K562 (cell line): Measurements from ENCODE around the gene IL7R. TPM values are rescaled to one million over a fixed set of nuclear protein-coding genes. Genes with fewer than 3 reads are reported as not detected.

Experiments used
- ATAC-seq: fragments of 200-7000 bp; cut with Tn5 transposase; 3 replicates; pipeline ENCODE4 v1.9.1; 2020; ENCODE audit warnings: moderate library complexity
- BruUV-seq: library from RNA; stranded (reverse); fragments of 400-500 nt; replicated peaks from 2 replicates; lab custom pipeline; 2021; lab: Mats Ljungman, UMichigan
- CTCF ChIA-PET: fragments of 300-600 bp; formaldehyde crosslinking; extraction: SDS; loops from one replicate; lab custom pipeline; 2021; ENCODE audit warnings: low intra/inter-chr PET ratio; lab: Yijun Ruan, JAX
- POLR2A ChIA-PET: fragments of 300-600, 350-650 bp; sonication (Branson Sonifier 250); formaldehyde crosslinking; extraction: SDS; loops from one replicate; lab custom pipeline; 2021; ENCODE audit warnings: antibody characterized with exemption, inconsistent platforms; lab: Yijun Ruan, JAX
- DNase-seq, 4 experiments: peaks; one replicate each; pipeline versions ENCODE4 v3.0.0 to v3.0.0-alpha.2; 2011 to 2018; ENCODE audit warnings: low spot score in 3 of 4, mixed read lengths in 3 of 4; ENCODE audit errors: extremely low read depth in 1 of 4
- FAIRE-seq: peaks from 2 replicates; lab custom pipeline; 2011; peaks lifted over from hg19 to GRCh38; lab: Jason Lieb, UNC
- H2AFZ ChIP-seq: 2 replicates; pipeline ENCODE4 v1.6.0; 2011; ENCODE audit warnings: low read depth, low read length, control low read depth, inconsistent platforms
- H3K27ac ChIP-seq: fragments of 200-600 bp; 3 replicates; pipeline ENCODE4 v1.8.0; 2011; ENCODE audit warnings: low read depth, mild to moderate bottlenecking, control low read depth, inconsistent platforms, low read length, moderate library complexity, mixed read lengths; ENCODE audit errors: extremely low read depth
- H3K27me3 ChIP-seq, 2 experiments: fragments of 300-600 bp in 1 of 2; 2 replicates in 1 of 2; 3 replicates in 1 of 2; pipeline versions ENCODE4 v1.6.0 to v1.8.0; 2011; ENCODE audit warnings: inconsistent platforms in 2 of 2, low read length in 2 of 2, mild to moderate bottlenecking in 1 of 2, mixed read lengths in 1 of 2, moderate library complexity in 1 of 2; ENCODE audit not compliant: control insufficient read depth in 2 of 2, insufficient read depth in 2 of 2
- H3K36me3 ChIP-seq: fragments of 300-600 bp; 3 replicates; pipeline ENCODE4 v1.8.0; 2011; ENCODE audit warnings: mild to moderate bottlenecking, low read length, inconsistent platforms; ENCODE audit not compliant: control insufficient read depth, insufficient read depth
- H3K4me1 ChIP-seq, 2 experiments: fragments of 200-600 bp in 1 of 2; replicated peaks in 1 of 2; 2 replicates in 1 of 2; 3 replicates in 1 of 2; pipeline versions ENCODE4 v1.5.1 to v1.8.0; 2011; ENCODE audit warnings: inconsistent platforms in 2 of 2, low read length in 2 of 2, mild to moderate bottlenecking in 1 of 2, mixed read lengths in 1 of 2, moderate library complexity in 1 of 2; ENCODE audit not compliant: control insufficient read depth in 2 of 2, insufficient read depth in 2 of 2
- H3K4me2 ChIP-seq: 2 replicates; pipeline ENCODE4 v1.6.1; 2011; ENCODE audit warnings: low read length, control low read depth, inconsistent platforms, mixed read lengths; ENCODE audit not compliant: insufficient read depth
- H3K4me3 ChIP-seq: fragments of 200-600 bp; sonication (generic), shearing (Covaris generic); 2 replicates; pipeline ENCODE4 v1.5.1; 2016; ENCODE audit warnings: control low read depth, inconsistent platforms
- H3K79me2 ChIP-seq: fragments of 200-600 bp; 3 replicates; pipeline ENCODE4 v1.8.0; 2011; ENCODE audit warnings: low read length, inconsistent platforms; ENCODE audit not compliant: control insufficient read depth, insufficient read depth
- H3K9ac ChIP-seq, 2 experiments: 2 replicates each; pipeline versions ENCODE4 v1.6.0 to v1.6.1; 2011; ENCODE audit warnings: low read depth in 2 of 2, low read length in 2 of 2, control low read depth in 1 of 2, inconsistent platforms in 1 of 2, mild to moderate bottlenecking in 1 of 2, mixed read lengths in 1 of 2; ENCODE audit not compliant: insufficient read depth in 1 of 2
- H3K9me1 ChIP-seq: one replicate; pipeline ENCODE4 v1.6.0; 2011; ENCODE audit warnings: inconsistent platforms, mild to moderate bottlenecking, low read length, moderate library complexity; ENCODE audit not compliant: control insufficient read depth, insufficient read depth
- H3K9me3 ChIP-seq: replicated peaks from 2 replicates; pipeline ENCODE4 v1.5.1; 2011; ENCODE audit warnings: low read depth, low read length, inconsistent platforms; ENCODE audit not compliant: control insufficient read depth, insufficient read depth
- H4K20me1 ChIP-seq: replicated peaks from 2 replicates; pipeline ENCODE4 v1.6.1; 2011; ENCODE audit warnings: low read length, inconsistent platforms, mixed read lengths; ENCODE audit not compliant: control insufficient read depth, insufficient read depth
- WGBS: fragments of 100-300 bp; shearing (Covaris generic); methylation state at CpG from one replicate; pipeline ENCODE4 v1.1.6; 2016; ENCODE audit warnings: low coverage, mixed read lengths; ENCODE audit not compliant: insufficient coverage; ENCODE audit errors: missing lambda C conversion rate; 5-methylcytosine and 5-hydroxymethylcytosine counted together
- in situ Hi-C: fragments of 300-500 bp; cut with MboI; formaldehyde crosslinking; loops from 4 replicates; pipeline ENCODE4 v1.15.0; 2018; ENCODE audit warnings: inconsistent platforms, mixed read lengths
- intact Hi-C: fragments of 100-400 bp; cut with micrococcal nuclease; formaldehyde crosslinking; loops from 2 replicates; pipeline ENCODE4 v1.14.2; 2022
- polyA plus RNA-seq, 8 experiments: library from polyadenylated mRNA; depleted of rRNA in 4 of 8; stranded (reverse) in 5 of 8; unstranded in 3 of 8; fragments of >200 nt; fragmentation: Nextera tagmentation in 2 of 8; fragmentation: Illumina TruSeq in 1 of 8; extraction: Ambion mirVana in 2 of 8; extraction: Trizol in 1 of 8; gene quantifications; 2 replicates each; pipeline versions ENCODE4 v1.2.1 to v1.2.3, GENCODE V29; 2011 to 2014; ENCODE audit warnings: inconsistent platforms in 1 of 8, missing spikeins in 1 of 8
- total RNA-seq, 7 experiments: library from RNA; depleted of rRNA in 6 of 7; stranded (reverse); fragments of >200 nt in 6 of 7; fragmentation: Illumina TruSeq in 2 of 7; extraction: Trizol in 2 of 7; gene quantifications; 2 replicates each; pipeline versions ENCODE4 v1.2.1 to v1.2.3, GENCODE V29; 2011 to 2021; ENCODE audit warnings: low replicate concordance in 1 of 7
- TF ChIP-seq, protein P1 (sequence below): sonication (generic); formaldehyde crosslinking; IDR thresholded peaks from 2 replicates; pipeline ENCODE4 v1.8.1; 2023; ENCODE audit warnings: mild to moderate bottlenecking, missing genetic modification reagents
- TF ChIP-seq, protein P2 (sequence below), 2 experiments: fragments of 250-450 bp in 1 of 2; fragments of 450-650 bp in 1 of 2; sonication (Bioruptor Pico) in 1 of 2; IDR thresholded peaks; 2 replicates each; pipeline versions ENCODE4 v1.6.1 to v1.8.0; 2016 to 2021; ENCODE audit warnings: mild to moderate bottlenecking in 2 of 2, moderate library complexity in 2 of 2, missing compliant biosample characterization in 1 of 2, missing genetic modification characterization in 1 of 2

Gene IL7R
- total and polyA plus RNA-seq, 9 of the 15 experiments (the other 6 are each of a cell fraction or from before 2014, with no cell fraction given) = 0.04 to 0.98 (median 0.09) TPM; not detected in 3

DNA sequence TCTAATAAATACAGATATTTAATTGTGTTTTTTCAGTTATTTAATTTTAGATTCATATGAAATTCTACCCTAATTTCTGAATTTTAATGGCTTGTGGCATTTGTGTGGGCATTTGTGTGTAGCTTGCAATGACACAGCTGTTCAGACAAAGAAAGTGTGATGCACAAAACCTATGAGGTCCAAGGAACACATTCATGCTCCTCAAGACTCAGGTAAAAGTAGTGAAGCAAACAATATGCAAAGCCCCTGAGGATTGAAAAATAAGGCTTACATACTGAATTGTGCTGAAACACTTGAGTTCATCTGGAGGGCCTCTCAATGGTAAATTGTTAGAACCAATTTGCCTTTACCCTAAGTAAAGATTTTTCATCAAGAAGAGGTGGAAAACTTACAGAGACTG lies 28.1 kb downstream of the IL7R start:
- H3K27me3 ChIP-seq = no peaks in the 10 kb centered on the region
- no peaks in the 10 kb centered on the region for H3K9me3 ChIP-seq
- H3K4me2 ChIP-seq = no peak overlapping the region
- TF ChIP-seq, protein P1, sequence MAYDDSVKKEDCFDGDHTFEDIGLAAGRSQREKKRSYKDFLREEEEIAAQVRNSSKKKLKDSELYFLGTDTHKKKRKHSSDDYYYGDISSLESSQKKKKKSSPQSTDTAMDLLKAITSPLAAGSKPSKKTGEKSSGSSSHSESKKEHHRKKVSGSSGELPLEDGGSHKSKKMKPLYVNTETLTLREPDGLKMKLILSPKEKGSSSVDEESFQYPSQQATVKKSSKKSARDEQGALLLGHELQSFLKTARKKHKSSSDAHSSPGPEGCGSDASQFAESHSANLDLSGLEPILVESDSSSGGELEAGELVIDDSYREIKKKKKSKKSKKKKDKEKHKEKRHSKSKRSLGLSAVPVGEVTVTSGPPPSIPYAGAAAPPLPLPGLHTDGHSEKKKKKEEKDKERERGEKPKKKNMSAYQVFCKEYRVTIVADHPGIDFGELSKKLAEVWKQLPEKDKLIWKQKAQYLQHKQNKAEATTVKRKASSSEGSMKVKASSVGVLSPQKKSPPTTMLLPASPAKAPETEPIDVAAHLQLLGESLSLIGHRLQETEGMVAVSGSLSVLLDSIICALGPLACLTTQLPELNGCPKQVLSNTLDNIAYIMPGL (CRISPR knock-in tag) = no peak
- no peak for DNase-seq
- H3K36me3 ChIP-seq = no peaks in the 10 kb centered on the region
- no peaks in the 10 kb centered on the region for H3K4me1 ChIP-seq
- CTCF ChIA-PET = no interaction called here
- in situ Hi-C loops = no loop called here
- no peak overlapping the region for H3K9ac ChIP-seq
- FAIRE-seq = no peak
- H3K4me3 ChIP-seq = no peak overlapping the region
- no peaks in the 10 kb centered on the region for H3K79me2 ChIP-seq
- H4K20me1 ChIP-seq = no peaks in the 10 kb centered on the region
- no peak overlapping the region for H3K27ac ChIP-seq
- POLR2A ChIA-PET = no interaction called here
- BruUV-seq = no TSS peak
- no peaks in the 10 kb centered on the region for H3K9me1 ChIP-seq
- no peak overlapping the region for H2AFZ ChIP-seq
- ATAC-seq = no peak
- intact Hi-C loops = no loop called here

DNA sequence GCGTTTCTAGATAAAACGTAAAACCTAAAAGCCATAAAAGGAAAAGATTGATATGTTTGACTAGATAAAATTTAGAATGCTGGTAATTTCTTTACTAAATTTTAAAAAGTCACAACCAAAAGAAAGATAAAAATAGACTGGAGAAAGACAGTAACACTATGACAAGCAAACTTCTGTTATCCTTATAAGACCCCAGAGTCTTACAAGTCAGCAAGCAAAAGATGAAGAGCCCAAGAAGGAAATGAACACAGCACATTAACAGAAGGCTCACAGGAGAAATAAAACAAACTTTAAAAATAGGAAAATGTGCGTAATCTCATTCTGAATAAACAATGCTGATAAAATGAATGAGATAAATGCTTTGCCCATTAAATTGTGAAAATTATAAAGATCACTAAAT lies 29.7 kb downstream of the IL7R start:
- H4K20me1 ChIP-seq = no peaks in the 10 kb centered on the region
- intact Hi-C loops = no loop called here
- H3K4me2 ChIP-seq = no peak overlapping the region
- BruUV-seq = no TSS peak
- no peak overlapping the region for H3K4me3 ChIP-seq
- POLR2A ChIA-PET = no interaction called here
- H3K4me1 ChIP-seq = no peaks in the 10 kb centered on the region
- 0% methylated on average over 3 of the region's 3 CpGs for WGBS
- no peaks in the 10 kb centered on the region for H3K9me3 ChIP-seq
- in situ Hi-C loops = no loop called here
- H3K27me3 ChIP-seq = no peaks in the 10 kb centered on the region
- TF ChIP-seq, protein P2, sequence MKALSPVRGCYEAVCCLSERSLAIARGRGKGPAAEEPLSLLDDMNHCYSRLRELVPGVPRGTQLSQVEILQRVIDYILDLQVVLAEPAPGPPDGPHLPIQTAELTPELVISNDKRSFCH (CRISPR knock-in tag; IDR thresholded peaks at IDR 0.05) = no peak
- TF ChIP-seq, protein P2 (tag; IDR thresholded peaks at IDR 0.05) = no peak
- TF ChIP-seq, all 486 proteins: peak for 0
- Histone ChIP-seq H2AFZ (no peak overlapping the region), H3K9me1 (no peaks in the 10 kb centered on the region), H3K36me3 (no peaks in the 10 kb centered on the region), H3K79me2 (no peaks in the 10 kb centered on the region), H3K27ac (no peak overlapping the region), H3K9ac (no peak overlapping the region)
- FAIRE-seq (no peak), DNase-seq (no peak), ATAC-seq (no peak)
- CTCF ChIA-PET = no interaction called here
